Natural killer cell (primary cell): ENCODE results near the gene WDR11. TPM values are rescaled to one million over a fixed set of nuclear protein-coding genes. Genes with fewer than 3 reads are reported as not detected.

ENCODE experiments used
- ATAC-seq, 3 donors: fragments of 150-1000 bp in 2 of 3; fragments of 200-7000 bp in 1 of 3; cut with Tn5 transposase; 1 replicate in 1 of 3; 2 replicates in 2 of 3; pipeline ENCODE4 v1.10.0; 2021; ENCODE audit warnings: mild to moderate bottlenecking in 2 of 3, moderate library complexity in 2 of 3
- DNase-seq, 2 donors: peaks; one replicate each; pipeline versions ENCODE4 v3.0.0 to v3.0.0-alpha.2; 2013 to 2021; ENCODE audit warnings: mixed read lengths in 1 of 2
- H3K27ac ChIP-seq: one replicate; pipeline ENCODE4 v1.5.1; 2013; ENCODE audit warnings: mild to moderate bottlenecking, low read length
- H3K27me3 ChIP-seq: one replicate; pipeline ENCODE4 v1.6.1; 2013; ENCODE audit warnings: low read length; ENCODE audit not compliant: control insufficient read depth, insufficient read depth
- H3K36me3 ChIP-seq: one replicate; pipeline ENCODE4 v1.6.1; 2013; ENCODE audit warnings: low read length; ENCODE audit not compliant: control insufficient read depth, insufficient read depth
- H3K4me1 ChIP-seq: one replicate; pipeline ENCODE4 v1.6.1; 2013; ENCODE audit warnings: low read length; ENCODE audit not compliant: control insufficient read depth, insufficient read depth
- H3K4me3 ChIP-seq: one replicate; pipeline ENCODE4 v1.5.1; 2013; ENCODE audit warnings: low read length
- H3K9me3 ChIP-seq: one replicate; pipeline ENCODE4 v1.6.1; 2013; ENCODE audit warnings: low read length; ENCODE audit not compliant: control insufficient read depth, insufficient read depth
- H3K27ac Mint-ChIP-seq, 2 donors: one replicate each; pipeline ENCODE4 v1.8.0; 2022; ENCODE audit warnings: mild to moderate bottlenecking in 2 of 2, mixed read lengths in 2 of 2, moderate library complexity in 1 of 2
- H3K27me3 Mint-ChIP-seq, 2 donors: one replicate each; pipeline ENCODE4 v1.8.0; 2022; ENCODE audit warnings: low read depth in 2 of 2, mixed read lengths in 2 of 2
- H3K36me3 Mint-ChIP-seq: one replicate; pipeline ENCODE4 v1.8.0; 2022; ENCODE audit warnings: mixed read lengths
- H3K4me1 Mint-ChIP-seq, 2 donors: one replicate each; pipeline ENCODE4 v1.8.0; 2022; ENCODE audit warnings: mixed read lengths in 2 of 2
- H3K4me3 Mint-ChIP-seq: one replicate; pipeline ENCODE4 v1.8.0; 2022; ENCODE audit warnings: mild to moderate bottlenecking, moderate library complexity, mixed read lengths
- H3K9me3 Mint-ChIP-seq, 2 donors: one replicate each; pipeline ENCODE4 v1.8.0; 2022; ENCODE audit warnings: mixed read lengths in 2 of 2
- WGBS: methylation state at CpG from one replicate; pipeline ENCODE4 v1.1.7; 2013; ENCODE audit warnings: missing lambda C conversion rate; ENCODE audit not compliant: insufficient coverage; 5-methylcytosine and 5-hydroxymethylcytosine counted together
- intact Hi-C: fragments of 100-400 bp; cut with micrococcal nuclease; formaldehyde crosslinking; loops from one replicate; pipeline ENCODE4 v1.14.2; 2022
- total RNA-seq, 4 donors: library from RNA; stranded (reverse); fragments of 120-200 nt in 1 of 4; gene quantifications; one replicate each; pipeline versions ENCODE4 v1.2.3 to v1.2.4, GENCODE V29; 2013 to 2022
- TF ChIP-seq, protein P1 (sequence below): fragments of 200-600 bp; IDR thresholded peaks from one replicate; pipeline ENCODE4 v1.8.0; 2022; ENCODE audit warnings: antibody characterized with exemption

The WDR11 gene
- total RNA-seq, 3 donors from 2014 or later (not counting 1 experiment from before 2014, with no cell fraction given), result 70.8 to 88.3 (median 77.8) TPM

GRCh38 chr10:120942806-120943413 is 91.7 kb downstream of the WDR11 start:
- intact Hi-C loops, result loop anchor here (1.0 to 2.0 kb wide), 3 partner anchors 664 to 957 kb away; no protein-coding TSS in a partner anchor
- H3K4me1 Mint-ChIP-seq, result peaks cover 0 to 11% of the 10 kb centered on the region in 2 donors
- WGBS, result 17% methylated on average over 23 of the region's 23 CpGs

DNA sequence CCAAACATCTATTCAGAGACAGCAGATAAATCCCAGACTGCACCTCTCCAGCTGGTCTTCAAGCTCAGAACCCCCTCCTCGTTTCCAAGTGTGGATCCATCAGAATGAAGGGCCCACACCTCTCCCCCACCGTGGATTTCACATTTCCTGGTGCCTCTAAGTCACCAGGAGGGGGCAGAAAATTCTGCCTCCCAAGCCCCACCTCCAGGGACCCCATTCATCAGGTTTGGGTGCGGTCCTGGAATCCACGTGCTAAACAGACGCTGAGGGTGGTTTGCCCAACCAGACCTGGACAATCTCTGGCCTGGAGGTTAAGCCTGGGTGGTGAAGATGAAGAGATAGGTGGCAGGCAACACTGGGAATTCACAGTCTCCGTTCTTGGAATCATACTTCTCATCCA is 92.4 kb downstream of the WDR11 start:
- Histone ChIP-seq H3K4me3 (no peak overlapping the region), H3K27ac (no peak overlapping the region), H3K4me1 (peaks cover 7% of the 10 kb centered on the region), H3K9me3 (no peaks in the 10 kb centered on the region), H3K36me3 (no peaks in the 10 kb centered on the region), H3K27me3 (no peaks in the 10 kb centered on the region)
- H3K9me3 Mint-ChIP-seq, result no peaks in the 10 kb centered on the region
- no peak for ATAC-seq
- H3K27ac Mint-ChIP-seq, result no peak overlapping the region
- no peak for DNase-seq
- no peaks in the 10 kb centered on the region for H3K36me3 Mint-ChIP-seq
- no peak overlapping the region for H3K4me3 Mint-ChIP-seq
- H3K27me3 Mint-ChIP-seq, result peaks cover 11 to 16% of the 10 kb centered on the region in 2 donors
- 86% methylated on average over 6 of the region's 6 CpGs for WGBS
- peaks cover 0 to 11% of the 10 kb centered on the region in 2 donors for H3K4me1 Mint-ChIP-seq
- TF ChIP-seq, protein P1, sequence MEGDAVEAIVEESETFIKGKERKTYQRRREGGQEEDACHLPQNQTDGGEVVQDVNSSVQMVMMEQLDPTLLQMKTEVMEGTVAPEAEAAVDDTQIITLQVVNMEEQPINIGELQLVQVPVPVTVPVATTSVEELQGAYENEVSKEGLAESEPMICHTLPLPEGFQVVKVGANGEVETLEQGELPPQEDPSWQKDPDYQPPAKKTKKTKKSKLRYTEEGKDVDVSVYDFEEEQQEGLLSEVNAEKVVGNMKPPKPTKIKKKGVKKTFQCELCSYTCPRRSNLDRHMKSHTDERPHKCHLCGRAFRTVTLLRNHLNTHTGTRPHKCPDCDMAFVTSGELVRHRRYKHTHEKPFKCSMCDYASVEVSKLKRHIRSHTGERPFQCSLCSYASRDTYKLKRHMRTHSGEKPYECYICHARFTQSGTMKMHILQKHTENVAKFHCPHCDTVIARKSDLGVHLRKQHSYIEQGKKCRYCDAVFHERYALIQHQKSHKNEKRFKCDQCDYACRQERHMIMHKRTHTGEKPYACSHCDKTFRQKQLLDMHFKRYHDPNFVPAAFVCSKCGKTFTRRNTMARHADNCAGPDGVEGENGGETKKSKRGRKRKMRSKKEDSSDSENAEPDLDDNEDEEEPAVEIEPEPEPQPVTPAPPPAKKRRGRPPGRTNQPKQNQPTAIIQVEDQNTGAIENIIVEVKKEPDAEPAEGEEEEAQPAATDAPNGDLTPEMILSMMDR, result no peak
- intact Hi-C loops, result loop anchor here (1.0 to 2.0 kb wide), 3 partner anchors 663 to 957 kb away; no protein-coding TSS in a partner anchor

More at GRCh38 chr10:120942806-120943413, 91.7 kb downstream of the WDR11 start:
- peak; percentile 88 to 98 (median 90) for ATAC-seq
- DNase-seq, result peak; percentile 63 to 78
- Histone ChIP-seq H3K27ac (no peak overlapping the region), H3K27me3 (no peaks in the 10 kb centered on the region), H3K9me3 (no peaks in the 10 kb centered on the region), H3K4me3 (no peak overlapping the region), H3K4me1 (peaks cover 7% of the 10 kb centered on the region), H3K36me3 (no peaks in the 10 kb centered on the region)
- TF ChIP-seq, protein P1, result peak; percentile 76
- no peaks in the 10 kb centered on the region for H3K36me3 Mint-ChIP-seq
- no peaks in the 10 kb centered on the region for H3K9me3 Mint-ChIP-seq
- peak overlapping the region; percentile 40 for H3K4me3 Mint-ChIP-seq
- H3K27ac Mint-ChIP-seq, result no peak overlapping the region
- peaks cover 7 to 16% of the 10 kb centered on the region in 2 donors for H3K27me3 Mint-ChIP-seq

GRCh38 chr10:120944586-120945125 is 93.5 kb downstream of the WDR11 start:
- Mint-ChIP-seq H3K4me1 (peaks cover 0 to 11% of the 10 kb centered on the region in 2 donors), H3K27ac (no peak overlapping the region), H3K27me3 (peaks cover 11 to 20% of the 10 kb centered on the region in 2 donors), H3K9me3 (no peaks in the 10 kb centered on the region), H3K4me3 (no peak overlapping the region), H3K36me3 (no peaks in the 10 kb centered on the region)
- DNase-seq (no peak), ATAC-seq (no peak)
- H3K27me3 ChIP-seq, result peaks cover 7% of the 10 kb centered on the region
- no peak overlapping the region for H3K4me3 ChIP-seq
- TF ChIP-seq, protein P1, result no peak
- no peaks in the 10 kb centered on the region for H3K9me3 ChIP-seq
- WGBS, result 95% methylated on average over 4 of the region's 4 CpGs
- no peak overlapping the region for H3K27ac ChIP-seq
- H3K4me1 ChIP-seq, result peaks cover 14% of the 10 kb centered on the region
- intact Hi-C loops, result no loop called here
- H3K36me3 ChIP-seq, result no peaks in the 10 kb centered on the region
